GM19455 (cell line): ENCODE measurements around the gene SUCLG2.

ENCODE experiments used
- ATAC-seq: cut with Tn5 transposase; IDR thresholded peaks from one replicate; pipeline ENCODE4 v1.9.1; 2021; ENCODE audit not compliant: unreplicated experiment

SUCLG2 gene

DNA sequence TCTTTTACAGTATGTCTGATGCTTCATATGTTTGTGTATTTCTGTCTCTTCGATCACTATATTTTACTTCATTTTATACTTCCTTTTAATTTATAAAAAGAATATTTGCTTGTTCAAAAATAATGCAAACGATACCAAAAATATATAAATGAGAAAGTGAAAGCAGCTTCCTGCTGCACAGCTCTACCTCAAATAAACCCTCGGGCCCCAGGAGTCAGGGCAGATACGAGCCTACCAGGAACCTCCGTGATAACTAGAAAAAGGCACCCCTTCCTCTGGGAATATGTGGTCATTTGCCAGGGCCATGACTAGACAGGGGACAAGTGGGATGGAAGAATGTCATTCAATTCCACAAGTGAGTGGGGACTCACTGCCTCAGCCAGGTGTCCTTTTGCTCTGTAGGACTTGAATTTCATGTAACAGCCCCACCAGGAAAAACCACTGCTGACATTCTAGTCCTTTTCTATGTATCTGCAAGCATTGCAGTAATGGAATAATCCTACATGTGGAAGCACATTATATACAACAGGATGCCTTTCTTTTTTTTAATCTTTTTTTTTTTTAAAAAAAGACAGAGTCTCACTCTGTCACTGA is 133.3 kb downstream of the SUCLG2 start:
- ATAC-seq = no peak

DNA sequence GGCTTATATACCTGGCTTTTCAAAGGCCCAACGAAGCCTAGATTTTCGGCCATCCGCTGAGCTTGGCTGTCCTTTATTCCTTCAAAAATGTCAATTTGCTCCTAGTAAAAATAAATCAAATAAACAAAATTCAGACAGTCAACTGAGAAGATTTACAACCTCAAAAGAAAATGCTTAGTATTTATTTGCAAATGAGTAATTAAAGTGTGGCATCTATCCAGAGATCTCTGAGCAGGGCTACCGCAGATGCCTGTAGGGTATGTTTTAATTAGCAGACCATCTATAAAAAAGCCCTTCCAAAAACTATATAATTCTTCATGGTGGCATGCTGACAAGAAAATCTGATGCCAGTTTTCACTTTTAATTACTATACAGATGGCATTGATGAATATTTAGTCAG is 136.2 kb downstream of the SUCLG2 start:
- no peak for ATAC-seq

DNA sequence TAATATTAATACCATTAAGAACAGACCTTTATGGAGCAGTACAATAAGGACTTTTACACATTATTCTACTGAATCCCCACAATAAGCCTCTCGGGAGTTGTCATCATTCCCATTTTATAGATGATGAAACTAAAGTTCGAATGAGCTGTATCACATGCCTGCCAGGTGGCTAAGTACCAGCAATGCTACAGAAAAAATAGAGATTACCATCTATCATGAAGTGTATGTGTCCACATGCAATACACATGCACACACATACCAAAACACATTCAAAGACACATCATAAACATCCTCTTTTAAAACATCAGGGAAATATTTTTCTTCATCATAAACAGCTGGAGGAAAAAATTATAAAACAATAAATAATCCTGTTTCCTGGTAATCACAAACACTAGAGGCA is 136.6 kb downstream of the SUCLG2 start:
- no peak for ATAC-seq

DNA sequence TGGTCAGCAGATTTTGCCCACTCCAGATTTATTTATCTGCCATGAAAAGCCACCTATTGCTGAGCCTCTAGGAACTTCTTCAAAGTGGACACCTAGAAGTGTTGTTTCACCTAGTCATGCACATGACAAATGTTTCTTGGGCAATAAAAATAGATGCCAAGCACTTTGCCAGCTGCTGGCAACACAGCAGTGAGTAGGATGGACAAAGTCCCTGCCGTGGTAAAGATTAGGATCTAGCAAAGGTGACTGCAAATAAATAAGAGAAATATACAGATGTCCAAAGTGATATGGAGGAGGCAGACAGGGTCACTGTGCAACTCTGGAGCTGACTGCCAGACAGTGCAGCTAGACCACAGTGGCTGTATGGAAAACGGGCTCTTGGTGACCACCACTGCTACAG is 137.9 kb downstream of the SUCLG2 start:
- no peak for ATAC-seq

DNA sequence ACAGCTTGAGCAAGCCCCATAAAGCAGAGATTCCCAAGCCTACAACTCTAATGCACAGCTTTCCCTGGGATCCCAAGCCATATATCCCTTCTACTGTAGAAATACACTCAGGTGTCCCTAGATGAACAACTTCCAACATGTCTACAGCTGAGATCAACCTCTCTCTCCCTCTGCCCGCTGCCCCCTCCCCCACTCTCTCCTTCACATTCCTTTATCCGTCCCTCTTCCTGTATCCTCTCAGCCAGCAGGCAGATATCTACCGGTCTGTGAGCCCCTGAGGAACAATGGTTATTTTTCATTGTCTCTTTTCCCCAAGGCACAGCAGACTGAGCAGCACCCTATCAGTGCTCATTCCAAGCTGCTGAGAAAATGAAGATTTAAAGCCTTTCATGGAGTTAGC is 138.6 kb downstream of the SUCLG2 start:
- no peak for ATAC-seq

DNA sequence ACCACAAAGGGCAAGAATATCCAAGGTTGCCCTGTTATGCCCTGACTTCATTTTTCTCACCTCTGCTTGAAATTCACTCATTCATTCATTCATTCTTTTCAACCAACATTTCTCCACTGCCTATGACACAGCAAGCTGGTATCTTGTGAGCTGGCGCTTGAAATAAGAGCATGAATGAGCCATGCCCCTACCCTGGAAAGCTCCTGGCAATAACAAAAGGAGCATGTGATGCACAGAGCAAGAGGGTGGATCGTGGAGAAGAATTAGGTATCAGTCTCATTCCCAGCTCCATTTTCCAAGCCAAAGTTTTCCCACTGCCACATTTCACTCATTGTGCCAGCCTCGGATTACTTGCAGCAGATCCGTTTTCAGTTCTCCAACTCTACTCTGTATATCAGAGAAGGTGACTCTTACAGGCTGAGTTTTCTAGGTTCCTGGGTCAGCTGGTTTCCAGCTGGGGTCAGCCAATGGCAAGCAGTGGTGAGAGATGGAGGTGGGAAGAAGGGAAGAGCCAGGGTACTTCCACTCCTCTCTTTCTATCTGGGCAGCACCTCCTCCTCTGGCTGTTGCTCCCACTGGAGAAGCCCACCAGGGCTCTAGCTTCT is 144.8 kb downstream of the SUCLG2 start:
- ATAC-seq = no peak

DNA sequence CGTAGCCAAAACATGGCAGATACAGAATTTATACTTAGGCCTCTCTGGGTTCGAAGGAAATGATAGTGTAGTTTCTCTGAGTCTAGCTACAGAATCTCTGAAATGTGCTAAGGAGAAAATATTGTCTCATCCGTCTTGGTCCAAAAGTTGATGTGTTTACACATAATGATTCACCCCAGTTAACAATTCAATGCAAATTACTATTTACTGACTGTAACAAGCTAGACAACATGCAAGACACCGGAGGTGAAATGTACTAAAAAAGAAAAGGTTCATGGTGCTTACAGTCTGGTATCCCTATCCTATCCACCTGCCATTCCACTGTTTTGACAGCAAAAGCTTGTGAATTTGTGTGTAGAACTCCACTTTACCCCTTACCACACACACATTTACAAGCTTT is 146.8 kb downstream of the SUCLG2 start:
- no peak for ATAC-seq

DNA sequence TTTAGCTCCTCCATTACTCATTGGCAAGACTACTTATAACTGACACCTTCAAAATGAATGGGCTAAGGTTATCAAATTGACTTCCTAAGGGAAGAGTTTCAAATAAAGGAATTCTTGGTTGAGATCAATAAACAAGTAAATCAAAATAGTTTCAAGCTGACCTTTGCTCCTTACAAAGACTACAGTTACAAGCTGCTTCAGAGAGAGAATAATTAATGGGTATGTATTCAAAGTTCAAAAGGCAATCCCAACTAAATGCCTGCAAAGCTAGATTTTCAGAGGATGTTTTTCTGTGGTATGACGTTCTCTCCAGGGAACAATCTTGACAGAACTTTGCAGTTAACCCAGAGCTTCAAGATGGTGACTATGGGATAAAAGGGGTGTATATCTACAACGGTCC is 153.7 kb downstream of the SUCLG2 start:
- no peak for ATAC-seq

DNA sequence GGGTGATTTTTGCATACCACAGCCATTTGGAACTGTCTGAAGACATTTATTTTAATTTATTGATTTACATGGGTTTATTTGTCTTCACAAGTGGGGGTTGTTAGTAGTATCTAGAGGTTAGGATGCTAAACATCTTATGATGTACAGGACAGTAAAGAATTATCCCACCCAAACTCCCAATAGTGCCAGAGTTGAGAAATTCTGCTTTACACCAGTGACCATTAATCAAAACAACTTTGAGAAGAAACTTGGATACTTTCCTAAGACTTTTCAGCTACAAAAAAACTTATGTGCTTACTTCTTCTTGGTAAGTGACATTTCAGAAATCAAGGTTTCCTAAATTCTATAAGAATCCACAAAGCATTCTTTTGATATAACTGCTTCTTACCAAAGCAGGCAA is 156.7 kb downstream of the SUCLG2 start:
- no peak for ATAC-seq

DNA sequence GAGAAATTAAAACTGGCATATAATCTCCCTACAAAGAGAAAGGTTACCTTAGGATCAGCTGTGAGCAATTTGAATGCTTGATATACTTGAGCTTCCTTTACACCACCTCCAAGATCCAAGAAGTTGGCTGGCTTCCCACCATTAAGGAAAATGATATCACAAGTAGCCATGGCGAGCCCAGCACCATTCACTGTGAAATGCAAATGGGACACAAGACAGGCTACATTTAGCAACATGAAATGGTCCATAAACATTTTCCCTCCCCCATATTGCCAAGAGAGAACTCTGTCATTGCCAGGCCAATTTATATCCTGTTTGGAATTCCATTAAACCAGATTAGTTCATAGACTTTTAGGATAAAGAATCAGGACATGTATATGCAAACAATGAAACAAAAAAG is 158.7 kb downstream of the SUCLG2 start:
- ATAC-seq = no peak

DNA sequence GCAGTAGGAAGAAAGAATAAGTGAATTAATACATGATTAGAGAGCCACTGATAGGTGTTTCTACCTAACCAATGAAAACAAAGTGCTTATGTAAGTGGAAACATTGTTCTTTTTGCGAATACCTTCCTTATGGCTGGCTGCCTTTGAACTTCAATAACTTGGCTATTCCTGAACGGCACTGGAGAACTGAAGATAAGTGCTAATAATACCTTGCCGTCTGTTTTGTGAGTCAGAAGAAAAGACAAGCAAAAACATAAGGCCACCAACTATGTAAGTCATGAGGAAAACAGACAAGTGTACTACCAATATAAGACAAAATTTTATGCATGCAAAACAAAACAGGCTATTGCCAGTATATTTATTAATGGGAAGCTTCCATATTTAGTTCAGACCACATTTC is 160.6 kb downstream of the SUCLG2 start:
- ATAC-seq = no peak

DNA sequence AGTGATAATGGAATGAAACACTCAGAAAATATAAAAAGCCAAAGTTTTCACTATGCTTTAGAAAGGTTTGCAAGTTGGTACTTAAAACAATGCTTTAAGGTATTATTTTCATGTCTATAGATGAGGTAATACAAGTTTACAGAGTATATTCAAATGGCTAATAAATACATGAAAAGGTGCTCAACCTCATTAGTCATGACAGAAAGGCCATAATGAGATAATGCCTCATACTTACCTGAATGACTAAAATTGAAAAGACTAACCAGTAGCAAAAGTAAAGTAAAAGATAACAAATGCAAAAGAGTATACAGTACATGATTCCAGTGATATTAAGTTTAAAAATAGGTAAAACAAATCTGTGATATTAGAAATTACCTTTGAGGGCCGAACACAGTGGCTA is 163.8 kb downstream of the SUCLG2 start:
- no peak for ATAC-seq

DNA sequence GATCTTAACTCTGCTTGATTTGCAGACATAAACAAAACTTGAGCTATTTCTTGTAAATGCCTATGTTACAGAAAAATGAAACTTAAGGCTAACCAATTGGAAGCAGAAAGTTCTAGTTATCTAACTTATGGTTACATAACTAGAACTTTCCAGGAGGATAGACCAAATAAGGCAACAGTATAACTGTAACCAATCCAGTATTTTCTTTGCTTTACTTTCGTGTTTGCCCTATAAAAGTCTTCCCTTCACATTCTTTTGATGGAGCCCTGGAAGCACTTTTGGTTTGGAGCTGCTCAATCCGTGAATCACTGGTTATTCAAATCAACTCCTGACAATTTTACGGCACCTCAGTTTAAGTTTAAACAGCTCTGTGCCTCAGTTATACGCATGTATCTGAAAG is 164.6 kb downstream of the SUCLG2 start:
- no peak for ATAC-seq

DNA sequence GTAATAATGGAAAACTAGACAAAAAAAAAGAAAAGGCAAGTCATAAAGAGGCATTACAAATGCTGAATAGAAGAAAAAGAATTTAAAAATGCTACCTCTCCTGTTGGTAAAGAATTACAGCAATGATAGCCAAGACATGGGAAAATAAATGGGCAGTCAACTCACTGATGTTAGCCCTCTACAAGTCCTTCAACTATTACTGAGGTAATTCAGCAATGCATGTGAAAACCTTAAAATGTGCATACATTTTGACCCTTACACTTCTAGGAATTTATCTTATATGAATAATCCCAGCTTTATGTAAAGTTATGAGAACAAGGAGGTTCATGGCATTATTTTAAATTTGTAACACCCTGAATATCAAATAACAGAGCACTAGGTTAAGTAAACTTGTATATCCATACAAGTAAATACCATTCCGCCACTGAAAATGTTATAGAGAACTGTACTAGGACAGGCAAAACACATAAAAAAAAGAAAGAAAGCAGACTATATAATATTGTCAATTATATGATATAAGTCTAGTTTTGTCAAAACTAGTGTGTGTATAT is 166.8 kb downstream of the SUCLG2 start:
- no peak for ATAC-seq

DNA sequence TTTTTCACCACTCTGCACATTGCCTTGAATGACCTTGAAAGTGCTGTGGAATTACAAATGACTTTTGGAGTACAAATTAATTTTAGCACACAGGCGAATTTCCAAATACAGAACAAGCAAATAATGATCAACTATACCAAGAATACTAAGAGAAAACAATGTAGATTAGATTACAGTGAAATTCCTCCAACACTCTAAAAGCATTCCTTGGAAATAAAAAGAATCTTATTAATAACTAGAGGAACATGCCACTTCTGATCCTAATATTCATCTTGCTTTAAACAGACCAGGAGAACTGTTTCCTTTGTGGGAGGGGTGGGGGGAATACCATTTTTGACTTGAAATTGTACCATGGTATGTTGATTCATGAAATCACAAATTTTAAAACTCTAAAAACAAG is 167.5 kb downstream of the SUCLG2 start:
- ATAC-seq = no peak

DNA sequence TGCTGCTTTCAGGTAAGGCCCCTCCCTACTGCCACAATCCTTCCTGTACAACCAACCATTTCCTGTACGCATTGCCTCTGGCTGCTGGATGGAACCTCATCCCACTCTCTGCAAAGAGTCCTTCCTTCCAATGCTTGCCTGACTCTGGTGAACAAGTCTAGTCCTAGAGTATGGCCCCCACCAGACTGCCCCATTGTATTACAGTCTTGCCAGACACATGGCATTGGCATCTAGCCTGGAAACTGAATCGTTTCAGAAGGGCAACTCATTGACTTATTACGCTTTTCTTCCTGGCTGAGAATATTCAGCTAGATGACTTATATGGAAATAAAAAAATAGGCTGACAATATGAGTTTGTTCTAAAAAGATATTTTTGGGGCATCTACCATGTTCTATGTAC is 170.3 kb downstream of the SUCLG2 start:
- ATAC-seq = no peak

DNA sequence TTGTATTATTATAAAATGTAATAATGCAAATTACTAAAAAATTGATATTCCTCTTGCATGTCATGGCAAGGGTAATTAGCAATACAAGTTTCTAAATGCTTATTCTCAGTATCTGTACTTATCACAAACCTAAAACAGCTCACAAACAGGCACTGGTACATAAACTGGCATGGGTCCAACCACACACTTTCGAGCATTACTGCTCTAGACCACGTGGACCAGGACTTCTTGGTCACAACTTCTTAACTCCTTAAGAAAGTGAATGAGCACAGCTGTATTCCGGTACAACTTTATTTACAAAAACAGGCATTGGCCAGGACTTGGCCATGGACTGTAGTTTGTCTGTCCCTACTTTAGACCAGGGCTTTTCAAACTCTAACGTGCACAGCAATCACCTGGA is 173.3 kb downstream of the SUCLG2 start:
- no peak for ATAC-seq

DNA sequence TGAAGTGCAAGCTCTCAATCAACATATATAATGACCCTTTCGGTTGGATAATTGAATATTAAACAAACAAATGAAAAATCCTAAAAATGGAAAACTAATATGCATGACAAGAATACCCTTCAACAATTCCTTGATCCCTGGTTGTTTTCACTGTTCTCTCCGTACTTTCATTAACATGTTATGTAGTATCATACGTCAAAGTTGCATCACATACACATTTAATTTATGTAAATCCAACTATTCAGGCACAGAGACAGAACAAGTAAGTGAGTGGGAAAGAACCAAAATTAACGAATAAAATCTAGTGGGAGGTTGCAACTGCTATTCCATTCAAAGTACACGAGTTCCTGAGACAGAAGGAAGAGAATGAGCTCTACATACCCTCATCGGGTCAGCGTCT is 176.0 kb downstream of the SUCLG2 start:
- ATAC-seq = no peak

DNA sequence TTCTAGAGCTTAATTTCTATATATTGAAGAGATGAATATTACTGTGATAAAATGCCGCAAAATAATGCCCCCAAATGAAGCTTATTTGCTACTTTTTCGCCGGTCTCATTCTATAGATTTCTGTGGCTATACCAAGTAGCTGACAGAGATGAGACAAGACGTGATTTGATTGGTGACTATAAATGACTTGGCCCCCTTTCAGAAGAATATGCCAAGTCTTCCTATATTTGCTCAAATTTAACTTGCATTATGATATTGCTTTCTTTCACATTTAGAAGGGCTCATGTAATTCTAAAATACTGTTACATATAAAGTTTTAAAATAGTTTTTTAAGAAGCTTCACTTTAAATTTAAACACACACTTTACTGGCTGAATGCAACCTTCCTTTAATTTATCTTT is 180.1 kb downstream of the SUCLG2 start:
- ATAC-seq = no peak

DNA sequence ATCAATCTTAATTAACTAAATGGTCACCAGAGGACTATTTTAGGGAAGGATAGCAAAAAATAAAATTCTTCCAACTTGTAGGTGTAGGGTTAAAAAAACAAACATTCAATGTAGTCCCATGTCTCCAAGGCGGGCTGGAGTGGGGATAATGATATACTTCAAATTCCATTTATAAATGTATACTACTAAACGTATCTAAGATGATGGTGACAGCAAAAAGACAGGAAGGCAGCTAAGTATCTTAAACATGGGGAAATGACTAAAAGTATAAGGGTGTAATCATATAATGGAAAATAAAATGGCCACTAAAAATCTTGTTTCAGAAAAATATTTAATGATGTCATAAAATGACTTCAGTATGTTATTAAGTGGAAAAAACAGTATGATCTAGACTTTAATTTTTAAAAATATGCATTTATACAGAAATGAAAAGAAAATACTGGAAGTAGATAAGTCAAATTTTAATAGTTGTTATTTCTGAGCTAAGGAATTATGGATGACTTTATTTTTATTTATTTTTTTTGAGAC is 181.7 kb downstream of the SUCLG2 start:
- ATAC-seq = no peak

DNA sequence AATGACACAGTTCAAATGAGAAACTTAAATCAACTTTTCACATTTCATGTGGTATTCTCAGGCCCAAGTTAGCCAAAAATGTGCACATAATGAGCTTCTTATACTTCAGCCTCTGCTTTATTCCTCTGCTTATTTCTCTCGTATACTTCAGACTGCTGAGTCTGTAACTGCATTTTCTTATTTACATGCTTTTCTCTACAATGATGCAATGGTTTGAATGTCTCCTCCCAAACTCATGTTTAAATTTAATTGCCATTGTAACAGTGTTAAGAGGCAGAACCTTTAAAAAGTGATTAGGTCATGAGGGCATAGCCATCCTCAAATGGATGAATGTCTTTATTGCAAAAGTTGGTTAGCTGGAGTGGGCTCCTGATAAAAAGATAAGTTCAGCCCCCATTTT is 184.2 kb downstream of the SUCLG2 start:
- no peak for ATAC-seq

DNA sequence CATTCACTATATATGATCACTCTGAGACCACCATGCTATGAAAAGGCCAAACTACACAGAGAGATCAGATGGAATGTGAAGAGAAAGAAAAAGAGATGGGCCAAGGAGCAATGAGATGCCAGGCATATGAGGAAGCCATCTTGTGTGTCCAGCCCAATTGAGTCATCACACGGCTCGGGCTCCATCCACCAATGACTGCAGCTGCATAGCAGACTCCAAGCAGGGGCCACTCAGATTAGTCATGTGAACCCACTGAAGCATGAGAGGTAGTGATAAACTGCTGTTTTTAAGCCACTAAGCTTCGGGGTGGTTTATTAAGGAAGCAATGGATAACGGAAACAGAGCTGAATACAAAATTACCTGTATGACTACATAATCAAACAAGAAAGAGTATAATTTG is 185.9 kb downstream of the SUCLG2 start:
- ATAC-seq = no peak

DNA sequence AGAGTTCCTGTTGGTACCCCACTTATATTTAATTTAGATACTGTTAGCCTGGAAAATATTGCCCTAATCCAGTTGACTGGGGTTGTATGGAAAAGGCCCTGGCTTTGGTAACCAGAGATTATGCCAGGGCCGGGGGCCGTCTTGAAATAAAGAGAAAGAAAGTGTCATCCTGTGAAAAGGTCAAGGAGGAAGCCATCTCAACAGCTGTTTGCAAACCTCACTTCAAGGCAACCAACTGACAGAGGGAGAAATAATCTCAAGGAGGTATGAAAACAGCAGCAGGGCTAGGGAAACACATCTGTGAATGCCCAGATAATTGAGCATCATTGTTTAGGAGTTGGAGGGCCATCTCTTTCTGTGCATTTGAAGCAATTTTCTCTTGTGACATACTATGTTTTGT is 190.8 kb downstream of the SUCLG2 start:
- no peak for ATAC-seq
